Breast epithelium (tissue), 4 donors: ENCODE data around the gene KCNJ12. TPM values are rescaled to one million over a fixed set of nuclear protein-coding genes. Genes with fewer than 3 reads are reported as not detected.

Experiments used
- DNase-seq, 2 donors: peaks; one replicate each; pipeline ENCODE4 v3.0.0-alpha.2; 2019; ENCODE audit warnings: low spot score in 2 of 2
- H3K27ac ChIP-seq, 2 donors: fragments of 200-600 bp; sonication (generic) in 1 of 2; one replicate each; pipeline ENCODE4 v1.5.1; 2016 to 2019; ENCODE audit warnings: mild to moderate bottlenecking in 1 of 2
- H3K27me3 ChIP-seq, 2 donors: fragments of 200-600 bp; sonication (generic) in 1 of 2; one replicate each; pipeline versions ENCODE4 v1.5.1 to v1.6.0; 2017 to 2019; ENCODE audit warnings: control low read depth in 1 of 2, mild to moderate bottlenecking in 1 of 2
- H3K36me3 ChIP-seq: fragments of 200-600 bp; one replicate; pipeline ENCODE4 v1.5.1; 2019
- H3K4me1 ChIP-seq, 2 donors: fragments of 200-600 bp; sonication (generic); one replicate each; pipeline ENCODE4 v1.5.1; 2016 to 2019; ENCODE audit warnings: control low read depth in 1 of 2
- H3K4me3 ChIP-seq, 3 donors: fragments of 200-600 bp; sonication (generic); 1 replicate in 2 of 3; 2 replicates in 1 of 3; pipeline ENCODE4 v1.5.1; 2016 to 2019; ENCODE audit warnings: mild to moderate bottlenecking in 3 of 3, moderate library complexity in 2 of 3
- H3K9me3 ChIP-seq, 2 donors: fragments of 200-600 bp; sonication (generic) in 1 of 2; one replicate each; pipeline ENCODE4 v1.5.1; 2016 to 2019; ENCODE audit warnings: control low read depth in 1 of 2
- CTCF ChIP-seq, 3 donors: fragments of 450-650 bp; IDR thresholded peaks; one replicate each; pipeline ENCODE4 v1.5.1; 2016 to 2017; ENCODE audit warnings: antibody characterized with exemption in 3 of 3, mild to moderate bottlenecking in 3 of 3, moderate library complexity in 3 of 3
- POLR2A ChIP-seq: fragments of 450-650 bp; IDR thresholded peaks from one replicate; pipeline ENCODE4 v1.6.1; 2016; ENCODE audit warnings: antibody characterized with exemption, mild to moderate bottlenecking, moderate library complexity
- POLR2AphosphoS5 ChIP-seq, 3 donors: sonication (generic); formaldehyde crosslinking; IDR thresholded peaks; one replicate each; pipeline ENCODE4 v1.6.1; 2017; ENCODE audit warnings: antibody characterized with exemption in 3 of 3
- intact Hi-C: fragments of 100-400 bp; cut with DNase I; formaldehyde crosslinking; loops from one replicate; pipeline ENCODE4 v1.15.1; 2023; ENCODE audit warnings: low total_unique reads
- total RNA-seq, 3 donors: library from RNA; depleted of rRNA; stranded (reverse); fragments of >200 nt; gene quantifications; one replicate each; pipeline ENCODE4 v1.1.0, GENCODE V29; 2016

KCNJ12 gene
- total RNA-seq, 3 donors from 2014 or later = 0.73 to 1.4 (median 0.98) TPM

GRCh38 chr17:21357696-21358656 is 18.2 kb upstream of the KCNJ12 start:
- DNase-seq = no peak
- Histone ChIP-seq H3K4me1 (no peaks in the 10 kb centered on the region), H3K9me3 (no peaks in the 10 kb centered on the region), H3K36me3 (no peaks in the 10 kb centered on the region), H3K27ac (no peak overlapping the region), H3K27me3 (no peaks in the 10 kb centered on the region), H3K4me3 (no peak overlapping the region)
- no peak for TF ChIP-seq POLR2AphosphoS5 (IDR thresholded peaks at IDR 0.05)
- TF ChIP-seq CTCF (IDR thresholded peaks at IDR 0.05) = no peak
- no peak for TF ChIP-seq POLR2A
- intact Hi-C loops = no loop called here

- Histone ChIP-seq H3K9me3 (no peaks in the 10 kb centered on the region), H3K27ac (no peak overlapping the region), H3K4me1 (no peaks in the 10 kb centered on the region)
These were observed 17.3 kb upstream of the KCNJ12 start for GRCh38 chr17:21358682-21359482.

GRCh38 chr17:21359483-21359840 is 16.7 kb upstream of the KCNJ12 start:
- no peaks in the 10 kb centered on the region for H3K27me3 ChIP-seq
- no peaks in the 10 kb centered on the region for H3K36me3 ChIP-seq
- intact Hi-C loops = no loop called here
- TF ChIP-seq CTCF (IDR thresholded peaks at IDR 0.05) = no peak
- no peak for TF ChIP-seq POLR2AphosphoS5 (IDR thresholded peaks at IDR 0.05)
- no peak for TF ChIP-seq POLR2A
- no peak overlapping the region for H3K4me3 ChIP-seq
- no peaks in the 10 kb centered on the region for H3K9me3 ChIP-seq
- no peak for DNase-seq
- no peaks in the 10 kb centered on the region for H3K4me1 ChIP-seq
- H3K27ac ChIP-seq = no peak overlapping the region

More at GRCh38 chr17:21358682-21359482, 17.3 kb upstream of the KCNJ12 start:
- H3K27me3 ChIP-seq = no peaks in the 10 kb centered on the region
- DNase-seq = no peak
- no peak overlapping the region for H3K4me3 ChIP-seq
- TF ChIP-seq POLR2AphosphoS5 (IDR thresholded peaks at IDR 0.05) = no peak
- TF ChIP-seq CTCF (IDR thresholded peaks at IDR 0.05) = no peak
- TF ChIP-seq POLR2A = no peak
- intact Hi-C loops = no loop called here
- no peaks in the 10 kb centered on the region for H3K36me3 ChIP-seq

- Histone ChIP-seq H3K27ac (no peak overlapping the region), H3K4me1 (no peaks in the 10 kb centered on the region), H3K4me3 (no peak overlapping the region), H3K27me3 (no peaks in the 10 kb centered on the region), H3K9me3 (no peaks in the 10 kb centered on the region), H3K36me3 (no peaks in the 10 kb centered on the region)
- intact Hi-C loops = loop anchor here (10.0 kb wide), 1 partner anchor 1985 kb away; the partner anchor contains the start of gene MAPK7
- no peak for TF ChIP-seq POLR2A
- no peak for TF ChIP-seq POLR2AphosphoS5 (IDR thresholded peaks at IDR 0.05)
- no peak for TF ChIP-seq CTCF (IDR thresholded peaks at IDR 0.05)
- DNase-seq = no peak
These were observed 16.1 kb upstream of the KCNJ12 start for GRCh38 chr17:21360048-21360447.
